H7 (cell line): ENCODE measurements around the gene ARHGAP4. TPM values are rescaled to one million over a fixed set of nuclear protein-coding genes. Genes with fewer than 3 reads are reported as not detected.

Source experiments
- DNase-seq: peaks from one replicate; pipeline ENCODE4 v3.0.0; 2012
- H3K27me3 ChIP-seq: 2 replicates; pipeline ENCODE4 v1.6.0; 2011; ENCODE audit warnings: mild to moderate bottlenecking, low read length; ENCODE audit not compliant: control insufficient read depth, insufficient read depth
- H3K36me3 ChIP-seq: replicated peaks from 2 replicates; pipeline ENCODE4 v1.5.1; 2011; ENCODE audit warnings: low read length; ENCODE audit not compliant: control insufficient read depth, insufficient read depth
- H3K4me3 ChIP-seq: 2 replicates; pipeline ENCODE4 v1.5.1; 2011; ENCODE audit warnings: low read depth, mild to moderate bottlenecking, control low read depth, low read length, moderate library complexity; ENCODE audit not compliant: insufficient read depth
- total RNA-seq: library from RNA; depleted of rRNA; stranded (reverse); fragments of >200 nt; shearing (Covaris generic); gene quantifications from 2 replicates; pipeline ENCODE4 v1.2.3, GENCODE V29; 2014

The ARHGAP4 gene
- total RNA-seq, 1 experiment from 2014 or later: 39.4 TPM

GRCh38 chrX:153930011-153930910 lies 4.2 kb upstream of the ARHGAP4 start:
- H3K4me3 ChIP-seq: no peak overlapping the region
- H3K36me3 ChIP-seq: peaks cover 2% of the 10 kb centered on the region
- no peak for DNase-seq
- H3K27me3 ChIP-seq: no peaks in the 10 kb centered on the region

- DNase-seq: no peak
- Histone ChIP-seq H3K4me3 (no peak overlapping the region), H3K27me3 (no peaks in the 10 kb centered on the region), H3K36me3 (peaks cover 2% of the 10 kb centered on the region)
Observed at GRCh38 chrX:153929576-153929975, 3.5 kb upstream of the ARHGAP4 start.

- Histone ChIP-seq H3K36me3 (peaks cover 2% of the 10 kb centered on the region), H3K4me3 (no peak overlapping the region; the same call in 1 of the 2 replicates), H3K27me3 (no peaks in the 10 kb centered on the region)
- no peak for DNase-seq
Observed at GRCh38 chrX:153928846-153929245, 2.8 kb upstream of the ARHGAP4 start.

- H3K27me3 ChIP-seq: no peaks in the 10 kb centered on the region
- DNase-seq: peak; percentile 97
- peak overlapping the region; percentile 66 for H3K4me3 ChIP-seq
- peaks cover 2% of the 10 kb centered on the region for H3K36me3 ChIP-seq
Observed at GRCh38 chrX:153927922-153928760, 2.1 kb upstream of the ARHGAP4 start.

GRCh38 chrX:153927672-153927921 lies 1.5 kb upstream of the ARHGAP4 start:
- H3K4me3 ChIP-seq: peak overlapping the region; percentile 66
- peaks cover 2% of the 10 kb centered on the region for H3K36me3 ChIP-seq
- no peaks in the 10 kb centered on the region for H3K27me3 ChIP-seq
- no peak for DNase-seq

- DNase-seq: no peak
- peak overlapping the region; percentile 66 for H3K4me3 ChIP-seq
- H3K36me3 ChIP-seq: peaks cover 2% of the 10 kb centered on the region
- H3K27me3 ChIP-seq: no peaks in the 10 kb centered on the region
Observed at GRCh38 chrX:153926858-153927671, 1.0 kb upstream of the ARHGAP4 start.

- DNase-seq: peak; percentile 81
- H3K27me3 ChIP-seq: no peaks in the 10 kb centered on the region
- H3K4me3 ChIP-seq: peak overlapping the region; percentile 66
- H3K36me3 ChIP-seq: peaks cover 2% of the 10 kb centered on the region
Observed at GRCh38 chrX:153926552-153926857, 441 bp upstream of the ARHGAP4 start.

GRCh38 chrX:153925387-153925738 lies 701 bp downstream of the ARHGAP4 start:
- no peak for DNase-seq
- H3K27me3 ChIP-seq: no peaks in the 10 kb centered on the region
- H3K4me3 ChIP-seq: peak overlapping the region; percentile 66
- H3K36me3 ChIP-seq: no peaks in the 10 kb centered on the region; the same call in 1 of the 2 replicates

GRCh38 chrX:153924149-153924861 lies 1.8 kb downstream of the ARHGAP4 start:
- no peak for DNase-seq
- no peaks in the 10 kb centered on the region; the same call in 1 of the 2 replicates for H3K36me3 ChIP-seq
- H3K4me3 ChIP-seq: no peak overlapping the region
- H3K27me3 ChIP-seq: no peaks in the 10 kb centered on the region

GRCh38 chrX:153922932-153923857 lies 2.9 kb downstream of the ARHGAP4 start:
- peak; percentile 78 for DNase-seq

GRCh38 chrX:153921511-153922446 lies 4.3 kb downstream of the ARHGAP4 start:
- no peak for DNase-seq
- no peak overlapping the region for H3K4me3 ChIP-seq
- H3K27me3 ChIP-seq: no peaks in the 10 kb centered on the region
- H3K36me3 ChIP-seq: peaks cover 1% of the 10 kb centered on the region; the same call in 1 of the 2 replicates

More at GRCh38 chrX:153922932-153923857, 2.9 kb downstream of the ARHGAP4 start:
- H3K27me3 ChIP-seq: no peaks in the 10 kb centered on the region
- 0 out of 2 replicates have a peak, but pooled peaks cover 1% of the 10 kb centered on the region for H3K36me3 ChIP-seq
- H3K4me3 ChIP-seq: no peak overlapping the region

GRCh38 chrX:153921070-153921469 lies 5.0 kb downstream of the ARHGAP4 start:
- H3K36me3 ChIP-seq: peaks cover 1% of the 10 kb centered on the region; the same call in 1 of the 2 replicates
- no peaks in the 10 kb centered on the region for H3K27me3 ChIP-seq
- no peak overlapping the region for H3K4me3 ChIP-seq
- no peak for DNase-seq
